GM12878 (cell line): ENCODE results near the gene PDLIM3. TPM values are rescaled to one million over a fixed set of nuclear protein-coding genes. Genes with fewer than 3 reads are reported as not detected.

Source experiments
- ATAC-seq: fragments of 200-7000 bp; cut with Tn5 transposase; 3 replicates; pipeline ENCODE4 v1.9.1; 2020; ENCODE audit warnings: mild to moderate bottlenecking, moderate library complexity
- BruUV-seq: library from RNA; stranded (reverse); fragments of 400-500 nt; replicated peaks from 2 replicates; lab custom pipeline; 2021; lab: Mats Ljungman, UMichigan
- CTCF ChIA-PET: fragments of 300-600 bp; sonication (Branson Sonifier 250); formaldehyde crosslinking; extraction: SDS; loops from one replicate; lab custom pipeline; 2021; ENCODE audit warnings: inconsistent platforms; lab: Yijun Ruan, JAX
- POLR2A ChIA-PET: fragments of 350-600 bp; formaldehyde crosslinking; extraction: SDS; loops from one replicate; lab custom pipeline; 2021; ENCODE audit warnings: inconsistent platforms; lab: Charles Lee
- RAD21 ChIA-PET: fragments of 300-600 bp; sonication (Branson Sonifier 250); formaldehyde crosslinking; loops from one replicate; lab custom pipeline; 2023; ENCODE audit warnings: antibody characterized with exemption; ENCODE audit not compliant: unreplicated experiment; lab: Charles Lee
- SMC1A ChIA-PET: fragments of 300-600 bp; sonication (Branson Sonifier 250); formaldehyde crosslinking; loops from one replicate; lab custom pipeline; 2023; ENCODE audit not compliant: unreplicated experiment, uncharacterized antibody; lab: Charles Lee
- DNase-seq: peaks from one replicate; pipeline ENCODE4 v3.0.0-alpha.2; 2011; ENCODE audit warnings: low read depth, low spot score
- FAIRE-seq: peaks from 3 replicates; lab custom pipeline; 2011; peaks lifted over from hg19 to GRCh38; lab: Jason Lieb, UNC
- H2AFZ ChIP-seq: 2 replicates; pipeline ENCODE4 v1.6.0; 2011; ENCODE audit warnings: low read depth, low read length, control low read depth; ENCODE audit not compliant: control insufficient read depth
- H3K27ac ChIP-seq: 2 replicates; pipeline ENCODE4 v1.5.1; 2011; ENCODE audit warnings: control low read depth; ENCODE audit not compliant: control insufficient read depth, insufficient read depth
- H3K27me3 ChIP-seq, 2 experiments: replicated peaks in 1 of 2; 2 replicates each; pipeline versions ENCODE4 v1.6.0 to v1.6.1; 2011; ENCODE audit warnings: low read length in 1 of 2; ENCODE audit not compliant: control insufficient read depth in 2 of 2, insufficient read depth in 2 of 2
- H3K36me3 ChIP-seq, 2 experiments: 2 replicates each; pipeline ENCODE4 v1.5.1; 2011; ENCODE audit warnings: low read length in 1 of 2; ENCODE audit not compliant: control insufficient read depth in 2 of 2, insufficient read depth in 2 of 2
- H3K4me1 ChIP-seq: 2 replicates; pipeline ENCODE4 v1.6.1; 2011; ENCODE audit warnings: mild to moderate bottlenecking, low read length, moderate library complexity, mixed read lengths; ENCODE audit not compliant: control insufficient read depth, insufficient read depth
- H3K4me2 ChIP-seq: 2 replicates; pipeline ENCODE4 v1.6.0; 2011; ENCODE audit warnings: control low read depth; ENCODE audit not compliant: control insufficient read depth, insufficient read depth
- H3K4me3 ChIP-seq: fragments of 200-600 bp; sonication (generic); 2 replicates; pipeline ENCODE4 v1.5.1; 2016
- H3K79me2 ChIP-seq: 2 replicates; pipeline ENCODE4 v1.6.0; 2011; ENCODE audit warnings: low read length; ENCODE audit not compliant: control insufficient read depth, insufficient read depth
- H3K9ac ChIP-seq: 2 replicates; pipeline ENCODE4 v1.8.0; 2011; ENCODE audit warnings: low read length, control low read depth, mixed read lengths; ENCODE audit not compliant: control insufficient read depth, insufficient read depth
- H3K9me3 ChIP-seq: replicated peaks from 3 replicates; pipeline ENCODE4 v1.5.1; 2011; ENCODE audit warnings: mild to moderate bottlenecking, low read length; ENCODE audit not compliant: control insufficient read depth, insufficient read depth
- H4K20me1 ChIP-seq: 2 replicates; pipeline ENCODE4 v1.6.0; 2011; ENCODE audit not compliant: control insufficient read depth, insufficient read depth
- CHD4 ChIP-seq: fragments of 200-600 bp; sonication (generic); IDR thresholded peaks from 2 replicates; pipeline ENCODE4 v1.6.1; 2016; ENCODE audit warnings: mild to moderate bottlenecking
- ETV6 ChIP-seq, 2 experiments: fragments of 450-650 bp in 1 of 2; IDR thresholded peaks in 1 of 2; conservative IDR thresholded peaks in 1 of 2; 2 replicates each; pipeline ENCODE4 v1.6.1; 2014; ENCODE audit warnings: antibody characterized with exemption in 1 of 2, borderline replicate concordance in 1 of 2, low read depth in 1 of 2, mild to moderate bottlenecking in 1 of 2, moderate library complexity in 1 of 2
- MTA2 ChIP-seq: fragments of 450-650 bp; IDR thresholded peaks from 2 replicates; pipeline ENCODE4 v1.6.1; 2016; ENCODE audit warnings: low read depth, mild to moderate bottlenecking, moderate library complexity
- PAX8 ChIP-seq: fragments of 450-650 bp; IDR thresholded peaks from 2 replicates; pipeline ENCODE4 v1.6.1; 2017; ENCODE audit warnings: mild to moderate bottlenecking, moderate library complexity
- PKNOX1 ChIP-seq: fragments of 450-650 bp; IDR thresholded peaks from 2 replicates; pipeline ENCODE4 v1.6.1; 2016; ENCODE audit warnings: mild to moderate bottlenecking
- RUNX3 ChIP-seq: IDR thresholded peaks from 2 replicates; pipeline ENCODE4 v1.6.1; 2012; ENCODE audit warnings: low read length, inconsistent platforms
- SMAD5 ChIP-seq: IDR thresholded peaks from 2 replicates; pipeline ENCODE4 v1.6.1; 2016; ENCODE audit warnings: antibody characterized with exemption, low read depth
- SMC3 ChIP-seq: IDR thresholded peaks from 2 replicates; pipeline ENCODE4 v1.6.1; 2011; ENCODE audit warnings: low read length, improper control_type of control experiment, borderline replicate concordance
- SREBF1 ChIP-seq: IDR thresholded peaks from 2 replicates; pipeline ENCODE4 v1.6.1; 2012; ENCODE audit warnings: mild to moderate bottlenecking, low read length
- WGBS: methylation state at CpG from one replicate; pipeline ENCODE4 v1.1.6; 2016; ENCODE audit warnings: low lambda C conversion rate; ENCODE audit not compliant: insufficient replicate concordance, insufficient coverage; ENCODE audit errors: missing lambda C conversion rate; 5-methylcytosine and 5-hydroxymethylcytosine counted together
- in situ Hi-C: fragments of 300-500 bp; cut with MboI; formaldehyde crosslinking; loops from 9 replicates; pipeline ENCODE4 v1.14.3; 2018; ENCODE audit warnings: mixed read lengths
- intact Hi-C: fragments of 100-400 bp; cut with micrococcal nuclease; formaldehyde crosslinking; loops from one replicate; pipeline ENCODE4 v1.14.2; 2022; ENCODE audit not compliant: unreplicated experiment
- polyA plus RNA-seq, 11 experiments: library from polyadenylated mRNA; depleted of rRNA in 4 of 11; unstranded in 6 of 11; stranded (reverse) in 5 of 11; fragments of >200 nt; fragmentation: Nextera tagmentation in 4 of 11; fragmentation: Illumina TruSeq in 1 of 11; extraction: Ambion mirVana in 4 of 11; extraction: Trizol in 1 of 11; gene quantifications; 1 replicate in 1 of 11; 2 replicates in 10 of 11; pipeline versions ENCODE4 v1.2.1 to v1.2.3, GENCODE V29; 2011 to 2016; ENCODE audit warnings: inconsistent platforms in 2 of 11, missing spikeins in 2 of 11, low read depth in 1 of 11
- total RNA-seq, 4 experiments: library from RNA; depleted of rRNA in 3 of 4; stranded (reverse); fragments of >200 nt in 3 of 4; fragmentation: Illumina TruSeq in 1 of 4; extraction: Trizol in 1 of 4; gene quantifications; 2 replicates each; pipeline versions ENCODE4 v1.2.1 to v1.2.3, GENCODE V29; 2013 to 2021
- TF ChIP-seq, protein P1 (sequence below): fragments of 450-650 bp; formaldehyde crosslinking; IDR thresholded peaks from 2 replicates; pipeline ENCODE4 v1.4.0; 2020; ENCODE audit warnings: mild to moderate bottlenecking, moderate library complexity
- TF ChIP-seq, protein P2 (sequence below): IDR thresholded peaks from 2 replicates; pipeline ENCODE4 v1.6.1; 2011; ENCODE audit warnings: borderline replicate concordance, low read depth, mild to moderate bottlenecking, moderate library complexity, low read length; ENCODE audit not compliant: insufficient read depth, poor library complexity, severe bottlenecking
- TF ChIP-seq, protein P3 (sequence below): IDR thresholded peaks from 2 replicates; pipeline ENCODE4 v1.6.1; 2012; ENCODE audit warnings: mild to moderate bottlenecking, low read depth, low read length

Gene PDLIM3
- total and polyA plus RNA-seq, 10 of the 15 experiments (the other 5 are each of a cell fraction or from before 2014, with no cell fraction given): 0.04 to 0.43 (median 0.08) TPM; not detected in 7

- H3K9ac ChIP-seq: no peak overlapping the region
- no TSS peak for BruUV-seq
- H3K27me3 ChIP-seq: peaks cover 0 to 3% of the 10 kb centered on the region in 2 experiments; a peak in 3 of 4 replicates
- intact Hi-C loops: no loop called here
- SMC1A ChIA-PET: no interaction called here
- H3K4me3 ChIP-seq: no peak overlapping the region
- RAD21 ChIA-PET: no interaction called here
- H3K9me3 ChIP-seq: no peaks in the 10 kb centered on the region; the same call in 2 of the 3 replicates
- DNase-seq: no peak
- H4K20me1 ChIP-seq: no peaks in the 10 kb centered on the region
- no peaks in the 10 kb centered on the region for H3K4me1 ChIP-seq
- CTCF ChIA-PET: no interaction called here
- FAIRE-seq: no peak
- no peak overlapping the region for H2AFZ ChIP-seq
- H3K79me2 ChIP-seq: no peaks in the 10 kb centered on the region
- WGBS: 33% methylated on average over 10 of the region's 10 CpGs
- in situ Hi-C loops: no loop called here
- no peak overlapping the region for H3K27ac ChIP-seq
- ATAC-seq: no peak
- no peaks in the 10 kb centered on the region for H3K36me3 ChIP-seq
- POLR2A ChIA-PET: no interaction called here
- 0 out of 2 replicates have a peak overlapping the region, but pooled peaks have one; percentile 5 for H3K4me2 ChIP-seq
- TF ChIP-seq SREBF1 (no peak), SMAD5 (no peak), ETV6 (conservative IDR thresholded peaks at IDR 0.05 in 1 of 2, IDR thresholded peaks at IDR 0.05 in 1 of 2; ENCODE audit: borderline replicate concordance in 1 of 2, low read depth in 1 of 2) (no peak), MTA2 (no peak), RUNX3 (no peak), PKNOX1 (no peak), CHD4 (no peak), PAX8 (no peak), SMC3 (no peak)
- TF ChIP-seq, protein P1, sequence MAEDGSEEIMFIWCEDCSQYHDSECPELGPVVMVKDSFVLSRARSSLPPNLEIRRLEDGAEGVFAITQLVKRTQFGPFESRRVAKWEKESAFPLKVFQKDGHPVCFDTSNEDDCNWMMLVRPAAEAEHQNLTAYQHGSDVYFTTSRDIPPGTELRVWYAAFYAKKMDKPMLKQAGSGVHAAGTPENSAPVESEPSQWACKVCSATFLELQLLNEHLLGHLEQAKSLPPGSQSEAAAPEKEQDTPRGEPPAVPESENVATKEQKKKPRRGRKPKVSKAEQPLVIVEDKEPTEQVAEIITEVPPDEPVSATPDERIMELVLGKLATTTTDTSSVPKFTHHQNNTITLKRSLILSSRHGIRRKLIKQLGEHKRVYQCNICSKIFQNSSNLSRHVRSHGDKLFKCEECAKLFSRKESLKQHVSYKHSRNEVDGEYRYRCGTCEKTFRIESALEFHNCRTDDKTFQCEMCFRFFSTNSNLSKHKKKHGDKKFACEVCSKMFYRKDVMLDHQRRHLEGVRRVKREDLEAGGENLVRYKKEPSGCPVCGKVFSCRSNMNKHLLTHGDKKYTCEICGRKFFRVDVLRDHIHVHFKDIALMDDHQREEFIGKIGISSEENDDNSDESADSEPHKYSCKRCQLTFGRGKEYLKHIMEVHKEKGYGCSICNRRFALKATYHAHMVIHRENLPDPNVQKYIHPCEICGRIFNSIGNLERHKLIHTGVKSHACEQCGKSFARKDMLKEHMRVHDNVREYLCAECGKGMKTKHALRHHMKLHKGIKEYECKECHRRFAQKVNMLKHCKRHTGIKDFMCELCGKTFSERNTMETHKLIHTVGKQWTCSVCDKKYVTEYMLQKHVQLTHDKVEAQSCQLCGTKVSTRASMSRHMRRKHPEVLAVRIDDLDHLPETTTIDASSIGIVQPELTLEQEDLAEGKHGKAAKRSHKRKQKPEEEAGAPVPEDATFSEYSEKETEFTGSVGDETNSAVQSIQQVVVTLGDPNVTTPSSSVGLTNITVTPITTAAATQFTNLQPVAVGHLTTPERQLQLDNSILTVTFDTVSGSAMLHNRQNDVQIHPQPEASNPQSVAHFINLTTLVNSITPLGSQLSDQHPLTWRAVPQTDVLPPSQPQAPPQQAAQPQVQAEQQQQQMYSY (CRISPR knock-in tag): no peak
- TF ChIP-seq, protein P2, sequence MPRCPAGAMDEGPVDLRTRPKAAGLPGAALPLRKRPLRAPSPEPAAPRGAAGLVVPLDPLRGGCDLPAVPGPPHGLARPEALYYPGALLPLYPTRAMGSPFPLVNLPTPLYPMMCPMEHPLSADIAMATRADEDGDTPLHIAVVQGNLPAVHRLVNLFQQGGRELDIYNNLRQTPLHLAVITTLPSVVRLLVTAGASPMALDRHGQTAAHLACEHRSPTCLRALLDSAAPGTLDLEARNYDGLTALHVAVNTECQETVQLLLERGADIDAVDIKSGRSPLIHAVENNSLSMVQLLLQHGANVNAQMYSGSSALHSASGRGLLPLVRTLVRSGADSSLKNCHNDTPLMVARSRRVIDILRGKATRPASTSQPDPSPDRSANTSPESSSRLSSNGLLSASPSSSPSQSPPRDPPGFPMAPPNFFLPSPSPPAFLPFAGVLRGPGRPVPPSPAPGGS: no peak
- TF ChIP-seq, protein P3, sequence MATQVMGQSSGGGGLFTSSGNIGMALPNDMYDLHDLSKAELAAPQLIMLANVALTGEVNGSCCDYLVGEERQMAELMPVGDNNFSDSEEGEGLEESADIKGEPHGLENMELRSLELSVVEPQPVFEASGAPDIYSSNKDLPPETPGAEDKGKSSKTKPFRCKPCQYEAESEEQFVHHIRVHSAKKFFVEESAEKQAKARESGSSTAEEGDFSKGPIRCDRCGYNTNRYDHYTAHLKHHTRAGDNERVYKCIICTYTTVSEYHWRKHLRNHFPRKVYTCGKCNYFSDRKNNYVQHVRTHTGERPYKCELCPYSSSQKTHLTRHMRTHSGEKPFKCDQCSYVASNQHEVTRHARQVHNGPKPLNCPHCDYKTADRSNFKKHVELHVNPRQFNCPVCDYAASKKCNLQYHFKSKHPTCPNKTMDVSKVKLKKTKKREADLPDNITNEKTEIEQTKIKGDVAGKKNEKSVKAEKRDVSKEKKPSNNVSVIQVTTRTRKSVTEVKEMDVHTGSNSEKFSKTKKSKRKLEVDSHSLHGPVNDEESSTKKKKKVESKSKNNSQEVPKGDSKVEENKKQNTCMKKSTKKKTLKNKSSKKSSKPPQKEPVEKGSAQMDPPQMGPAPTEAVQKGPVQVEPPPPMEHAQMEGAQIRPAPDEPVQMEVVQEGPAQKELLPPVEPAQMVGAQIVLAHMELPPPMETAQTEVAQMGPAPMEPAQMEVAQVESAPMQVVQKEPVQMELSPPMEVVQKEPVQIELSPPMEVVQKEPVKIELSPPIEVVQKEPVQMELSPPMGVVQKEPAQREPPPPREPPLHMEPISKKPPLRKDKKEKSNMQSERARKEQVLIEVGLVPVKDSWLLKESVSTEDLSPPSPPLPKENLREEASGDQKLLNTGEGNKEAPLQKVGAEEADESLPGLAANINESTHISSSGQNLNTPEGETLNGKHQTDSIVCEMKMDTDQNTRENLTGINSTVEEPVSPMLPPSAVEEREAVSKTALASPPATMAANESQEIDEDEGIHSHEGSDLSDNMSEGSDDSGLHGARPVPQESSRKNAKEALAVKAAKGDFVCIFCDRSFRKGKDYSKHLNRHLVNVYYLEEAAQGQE: no peak
Measured at GRCh38 chr4:185541251-185541727, 6.0 kb upstream of the PDLIM3 start.
